HG02588 (cell line): ENCODE measurements around the gene ZNF600.
"Not testable (repeated sequence)": the region's sequence is repeated elsewhere in the genome, so short reads cannot be mapped to it uniquely, and the experiment has no call there.

Experiments used
- ATAC-seq: cut with Tn5 transposase; IDR thresholded peaks from one replicate; pipeline ENCODE4 v1.9.1; 2021; ENCODE audit warnings: mild to moderate bottlenecking, moderate library complexity; ENCODE audit not compliant: unreplicated experiment

The ZNF600 gene

GRCh38 chr19:52786464-52787354 is at the start of gene ZNF600:
ZNF600 (minus strand) TSS chr19:52786791; CDS start chr19:52778888, 7,903 bp downstream.
- peak; percentile 90 for ATAC-seq

GRCh38 chr19:52834289-52834688 is 47.7 kb upstream of the ZNF600 start:
- ATAC-seq: not testable (repeated sequence)

GRCh38 chr19:52833541-52833940 is 47.0 kb upstream of the ZNF600 start:
- ATAC-seq: not testable (repeated sequence)

GRCh38 chr19:52829866-52830265 is 43.3 kb upstream of the ZNF600 start:
- ATAC-seq: not testable (repeated sequence)

GRCh38 chr19:52825765-52826164 is 39.2 kb upstream of the ZNF600 start:
- ATAC-seq: no peak

- no peak for ATAC-seq
Measured at GRCh38 chr19:52823676-52824075, 37.1 kb upstream of the ZNF600 start.

- ATAC-seq: peak; percentile 96
Measured at GRCh38 chr19:52821204-52821960, 34.8 kb upstream of the ZNF600 start, which contains the start of gene ZNF28. ZNF28 (minus strand) TSS chr19:52821633; CDS start chr19:52817958, 3,675 bp downstream.

GRCh38 chr19:52820472-52821203 is 34.0 kb upstream of the ZNF600 start:
- ATAC-seq: peak; percentile 23

- no peak for ATAC-seq
Measured at GRCh38 chr19:52809801-52810200, 23.2 kb upstream of the ZNF600 start.

- not testable (repeated sequence) for ATAC-seq
Measured at GRCh38 chr19:52799950-52800640, 13.5 kb upstream of the ZNF600 start.

- no peak for ATAC-seq
Measured at GRCh38 chr19:52789440-52789839, 2.8 kb upstream of the ZNF600 start.

- ATAC-seq: peak; percentile 19
Measured at GRCh38 chr19:52786078-52786463, 520 bp downstream of the ZNF600 start.

- ATAC-seq: no peak
Measured at GRCh38 chr19:52785506-52785905, 1.1 kb downstream of the ZNF600 start.

GRCh38 chr19:52782864-52783263 is 3.7 kb downstream of the ZNF600 start:
- not testable (repeated sequence) for ATAC-seq

GRCh38 chr19:52778811-52779210 is 7.8 kb downstream of the ZNF600 start:
- no peak for ATAC-seq

- ATAC-seq: not testable (repeated sequence)
Measured at GRCh38 chr19:52756447-52756846, 30.1 kb downstream of the ZNF600 start.

GRCh38 chr19:52749780-52750179 is 36.8 kb downstream of the ZNF600 start:
- ATAC-seq: no peak

GRCh38 chr19:52748336-52748950 is 38.1 kb downstream of the ZNF600 start:
- no peak for ATAC-seq

- not testable (repeated sequence) for ATAC-seq
Measured at GRCh38 chr19:52745919-52746318, 40.7 kb downstream of the ZNF600 start.

- ATAC-seq: no peak
Measured at GRCh38 chr19:52743091-52743490, 43.5 kb downstream of the ZNF600 start.
